Tibial nerve (tissue), 4 donors: Measurements from ENCODE around the gene LPIN1. TPM values are rescaled to one million over a fixed set of nuclear protein-coding genes. Genes with fewer than 3 reads are reported as not detected.
A peak's percentile ranks its signal among the peaks of the same experiment; 100 is the strongest.
"Not testable (repeated sequence)": the region's sequence is repeated elsewhere in the genome, so short reads cannot be mapped to it uniquely, and the experiment has no call there.

ENCODE experiments used
- DNase-seq, 2 donors: peaks; one replicate each; pipeline ENCODE4 v3.0.0-alpha.2; 2019; ENCODE audit warnings: low spot score in 2 of 2
- H3K27ac ChIP-seq, 4 donors: fragments of 200-600 bp; sonication (generic) in 3 of 4; one replicate each; pipeline ENCODE4 v1.5.1; 2017 to 2019; ENCODE audit warnings: mild to moderate bottlenecking in 1 of 4
- H3K27me3 ChIP-seq, 2 donors: fragments of 200-600 bp; sonication (generic) in 1 of 2; one replicate each; pipeline versions ENCODE4 v1.5.1 to v1.6.0; 2017 to 2019
- H3K36me3 ChIP-seq, 3 donors: fragments of 200-600 bp; sonication (generic); one replicate each; pipeline ENCODE4 v1.5.1; 2018 to 2019
- H3K4me1 ChIP-seq, 4 donors: fragments of 200-600 bp; sonication (generic) in 3 of 4; one replicate each; pipeline ENCODE4 v1.5.1; 2017 to 2019
- H3K4me3 ChIP-seq, 4 donors: fragments of 200-600 bp; sonication (generic) in 3 of 4; one replicate each; pipeline ENCODE4 v1.5.1; 2017 to 2019; ENCODE audit warnings: mild to moderate bottlenecking in 1 of 4, moderate library complexity in 1 of 4
- H3K9me3 ChIP-seq, 4 donors: fragments of 200-600 bp; sonication (generic) in 3 of 4; one replicate each; pipeline ENCODE4 v1.5.1; 2017 to 2019
- CTCF ChIP-seq, 5 experiments: fragments of 200-600 bp in 3 of 5; fragments of 450-650 bp in 2 of 5; sonication (generic) in 3 of 5; IDR thresholded peaks; one replicate each; pipeline ENCODE4 v1.5.1; 2016 to 2019; ENCODE audit warnings: antibody characterized with exemption in 5 of 5, mild to moderate bottlenecking in 3 of 5, moderate library complexity in 2 of 5
- EP300 ChIP-seq, 2 donors: sonication (generic); formaldehyde crosslinking; IDR thresholded peaks; one replicate each; pipeline ENCODE4 v1.6.1; 2017; ENCODE audit warnings: antibody characterized with exemption in 2 of 2, mild to moderate bottlenecking in 1 of 2
- POLR2A ChIP-seq, 2 donors: fragments of 450-650 bp; IDR thresholded peaks; one replicate each; pipeline ENCODE4 v1.6.1; 2017; ENCODE audit warnings: antibody characterized with exemption in 2 of 2, mild to moderate bottlenecking in 2 of 2, moderate library complexity in 2 of 2
- WGBS, 2 donors: methylation state at CpG; one replicate each; pipeline ENCODE4 v1.1.5; 2018; 5-methylcytosine and 5-hydroxymethylcytosine counted together
- total RNA-seq, 4 donors: library from RNA; depleted of rRNA; stranded (reverse); fragments of >200 nt; gene quantifications; one replicate each; pipeline ENCODE4 v1.1.0, GENCODE V29; 2016

Gene LPIN1
- total RNA-seq, 4 donors from 2014 or later, result 170 to 202 (median 172) TPM

- Histone ChIP-seq H3K27ac (no peak overlapping the region), H3K4me1 (peaks cover 0 to 11% (median 0%) of the 10 kb centered on the region in 4 donors), H3K27me3 (no peaks in the 10 kb centered on the region), H3K36me3 (peaks cover 2 to 88% (median 8%) of the 10 kb centered on the region in 3 donors), H3K9me3 (no peaks in the 10 kb centered on the region), H3K4me3 (no peak overlapping the region)
- DNase-seq, result no peak
- WGBS, 2 donors, result 71 to 90% methylated on average over 2 of the region's 2 CpGs
- no peak for TF ChIP-seq EP300 (IDR thresholded peaks at IDR 0.05)
- TF ChIP-seq CTCF (IDR thresholded peaks at IDR 0.05), result no peak
- TF ChIP-seq POLR2A (IDR thresholded peaks at IDR 0.05), result no peak
These were observed 74.2 kb downstream of the LPIN1 start for GRCh38 chr2:11820650-11821049.

- Histone ChIP-seq H3K4me3 (no peak overlapping the region), H3K27ac (no peak overlapping the region), H3K9me3 (no peaks in the 10 kb centered on the region), H3K4me1 (peaks cover 0 to 16% (median 0%) of the 10 kb centered on the region in 4 donors), H3K36me3 (peaks cover 2 to 88% (median 8%) of the 10 kb centered on the region in 3 donors), H3K27me3 (no peaks in the 10 kb centered on the region)
- WGBS, 2 donors, result 83 to 97% methylated on average over 3 of the region's 3 CpGs
- no peak for TF ChIP-seq CTCF (IDR thresholded peaks at IDR 0.05)
- no peak for TF ChIP-seq EP300 (IDR thresholded peaks at IDR 0.05)
- TF ChIP-seq POLR2A (IDR thresholded peaks at IDR 0.05), result no peak
- no peak for DNase-seq
These were observed 75.3 kb downstream of the LPIN1 start for GRCh38 chr2:11821705-11822104.

GRCh38 chr2:11822359-11822745 lies 75.9 kb downstream of the LPIN1 start:
- H3K9me3 ChIP-seq, DNase-seq, H3K27me3 ChIP-seq, H3K4me3 ChIP-seq, H3K27ac ChIP-seq: not testable (repeated sequence)
- Histone ChIP-seq H3K36me3 (peaks cover 2 to 87% (median 8%) of the 10 kb centered on the region in 3 donors), H3K4me1 (peaks cover 0 to 16% (median 0%) of the 10 kb centered on the region in 4 donors)
- WGBS, 2 donors, result 88 to 96% methylated on average over 4 of the region's 4 CpGs

GRCh38 chr2:11822746-11823451 lies 76.5 kb downstream of the LPIN1 start:
- peaks cover 0 to 16% (median 0%) of the 10 kb centered on the region in 4 donors for H3K4me1 ChIP-seq
- no peaks in the 10 kb centered on the region for H3K27me3 ChIP-seq
- no peaks in the 10 kb centered on the region for H3K9me3 ChIP-seq
- WGBS, 2 donors, result 82 to 87% methylated on average over 19 of the region's 19 CpGs
- H3K27ac ChIP-seq, result no peak overlapping the region
- peaks cover 2 to 81% (median 8%) of the 10 kb centered on the region in 3 donors for H3K36me3 ChIP-seq
- DNase-seq, result no peak
- TF ChIP-seq POLR2A (IDR thresholded peaks at IDR 0.05), result no peak
- TF ChIP-seq EP300 (IDR thresholded peaks at IDR 0.05), result no peak
- TF ChIP-seq CTCF (IDR thresholded peaks at IDR 0.05), result no peak
- H3K4me3 ChIP-seq, result no peak overlapping the region

GRCh38 chr2:11824901-11825828 lies 78.7 kb downstream of the LPIN1 start:
- Histone ChIP-seq H3K9me3 (no peaks in the 10 kb centered on the region), H3K4me1 (peaks cover 0 to 30% (median 14%) of the 10 kb centered on the region in 4 donors), H3K36me3 (peaks cover 2 to 66% (median 8%) of the 10 kb centered on the region in 3 donors), H3K4me3 (no peak overlapping the region), H3K27me3 (no peaks in the 10 kb centered on the region), H3K27ac (peak overlapping the region in 1 of 4 donors; percentile 8)
- whole genome bisulfite sequencing, 2 donors, result 67 to 76% methylated on average over 16 of the region's 16 CpGs
- TF ChIP-seq EP300 (IDR thresholded peaks at IDR 0.05), result no peak
- TF ChIP-seq POLR2A (IDR thresholded peaks at IDR 0.05), result no peak
- TF ChIP-seq CTCF (IDR thresholded peaks at IDR 0.05), result no peak
- no peak for DNase-seq
